GM12891 (cell line): ENCODE results near the gene DAAM1.

ENCODE experiments used
- POLR2A ChIP-seq: IDR thresholded peaks from 2 replicates; pipeline ENCODE4 v1.6.1; 2011; ENCODE audit warnings: low read depth, low read length, control low read depth
- POLR2AphosphoS5 ChIP-seq: IDR thresholded peaks from 2 replicates; pipeline ENCODE4 v1.6.1; 2011; ENCODE audit warnings: low read depth, low read length, control low read depth
- TAF1 ChIP-seq: IDR thresholded peaks from 2 replicates; pipeline ENCODE4 v1.6.1; 2011; ENCODE audit warnings: low read depth, low read length, control low read depth

DNA sequence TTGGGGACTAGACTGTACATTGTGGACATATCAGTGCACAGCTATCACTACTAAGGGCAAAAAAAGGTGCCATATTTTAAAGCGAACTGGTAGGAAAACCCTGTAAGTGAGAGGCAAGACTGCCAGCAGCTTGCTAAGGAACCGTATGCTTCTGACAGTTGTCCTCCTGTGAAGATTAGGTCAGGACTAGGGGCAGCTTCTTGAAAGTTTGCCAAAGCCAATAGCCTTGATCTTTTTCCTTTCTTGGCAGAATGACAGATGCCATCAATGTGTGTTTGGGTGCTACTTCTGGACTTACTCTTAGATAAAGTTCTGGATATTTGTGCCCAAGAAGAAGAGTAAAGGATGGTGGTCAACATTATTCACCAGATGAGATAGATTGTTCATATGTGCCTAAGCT is 7.4 kb downstream of the DAAM1 start:
- TF ChIP-seq POLR2A (no peak), POLR2AphosphoS5 (no peak), TAF1 (no peak)
